Measurements from ENCODE around the gene CD300H.

CD300H gene

GRCh38 chr17:74554909-74555308, 12.4 kb downstream of the CD300H start:
- H3K4me3 ChIP-seq (ENCODE audit: low read depth, low read length) = no peak overlapping the region
- DNase-seq (ENCODE audit: low read depth, low spot score) = no peak
- in situ Hi-C loops (cut with HindIII; ENCODE audit: low sequenced_read_pairs) = no loop called here
- TF ChIP-seq CTCF (IDR thresholded peaks at IDR 0.05; ENCODE audit: low read depth, low read length) = no peak

GRCh38 chr17:74552037-74552436, 15.3 kb downstream of the CD300H start:
- TF ChIP-seq CTCF (IDR thresholded peaks at IDR 0.05; ENCODE audit: low read depth, low read length) = no peak
- no peak overlapping the region for H3K4me3 ChIP-seq (ENCODE audit: low read depth, low read length)
- no peak for DNase-seq (ENCODE audit: low read depth, low spot score)
- in situ Hi-C loops (cut with HindIII; ENCODE audit: low sequenced_read_pairs) = no loop called here

- no peak for TF ChIP-seq CTCF (IDR thresholded peaks at IDR 0.05; ENCODE audit: low read depth, low read length)
- in situ Hi-C loops (cut with HindIII; ENCODE audit: low sequenced_read_pairs) = no loop called here
- no peak for DNase-seq (ENCODE audit: low read depth, low spot score)
- no peak overlapping the region for H3K4me3 ChIP-seq (ENCODE audit: low read depth, low read length)
Observed at GRCh38 chr17:74550602-74551001, 16.7 kb downstream of the CD300H start.

GRCh38 chr17:74549343-74549742, 18.0 kb downstream of the CD300H start:
- in situ Hi-C loops (cut with HindIII; ENCODE audit: low sequenced_read_pairs) = no loop called here
- H3K4me3 ChIP-seq (ENCODE audit: low read depth, low read length) = no peak overlapping the region
- no peak for TF ChIP-seq CTCF (IDR thresholded peaks at IDR 0.05; ENCODE audit: low read depth, low read length)
- no peak for DNase-seq (ENCODE audit: low read depth, low spot score)

- no peak overlapping the region for H3K4me3 ChIP-seq (ENCODE audit: low read depth, low read length)
- TF ChIP-seq CTCF (IDR thresholded peaks at IDR 0.05; ENCODE audit: low read depth, low read length) = no peak
- in situ Hi-C loops (cut with HindIII; ENCODE audit: low sequenced_read_pairs) = no loop called here
- no peak for DNase-seq (ENCODE audit: low read depth, low spot score)
Observed at GRCh38 chr17:74547736-74548135, 19.6 kb downstream of the CD300H start.

GRCh38 chr17:74547264-74547663, 20.0 kb downstream of the CD300H start:
- no peak for DNase-seq (ENCODE audit: low read depth, low spot score)
- TF ChIP-seq CTCF (IDR thresholded peaks at IDR 0.05; ENCODE audit: low read depth, low read length) = no peak
- no peak overlapping the region for H3K4me3 ChIP-seq (ENCODE audit: low read depth, low read length)
- in situ Hi-C loops (cut with HindIII; ENCODE audit: low sequenced_read_pairs) = no loop called here

- H3K4me3 ChIP-seq (ENCODE audit: low read depth, low read length) = no peak overlapping the region
- no peak for TF ChIP-seq CTCF (IDR thresholded peaks at IDR 0.05; ENCODE audit: low read depth, low read length)
- in situ Hi-C loops (cut with HindIII; ENCODE audit: low sequenced_read_pairs) = no loop called here
- DNase-seq (ENCODE audit: low read depth, low spot score) = no peak
Observed at GRCh38 chr17:74546586-74546985, 20.7 kb downstream of the CD300H start.
